ENCODE results near the gene SLC26A1.

- no peak for TF ChIP-seq POLR2A (IDR thresholded peaks at IDR 0.05)
- TF ChIP-seq CTCF (IDR thresholded peaks at IDR 0.05): no peak
Observed at GRCh38 chr4:965766-966134, 27.5 kb downstream of the SLC26A1 start.
